ENCODE data around the gene NOX3.

DNA sequence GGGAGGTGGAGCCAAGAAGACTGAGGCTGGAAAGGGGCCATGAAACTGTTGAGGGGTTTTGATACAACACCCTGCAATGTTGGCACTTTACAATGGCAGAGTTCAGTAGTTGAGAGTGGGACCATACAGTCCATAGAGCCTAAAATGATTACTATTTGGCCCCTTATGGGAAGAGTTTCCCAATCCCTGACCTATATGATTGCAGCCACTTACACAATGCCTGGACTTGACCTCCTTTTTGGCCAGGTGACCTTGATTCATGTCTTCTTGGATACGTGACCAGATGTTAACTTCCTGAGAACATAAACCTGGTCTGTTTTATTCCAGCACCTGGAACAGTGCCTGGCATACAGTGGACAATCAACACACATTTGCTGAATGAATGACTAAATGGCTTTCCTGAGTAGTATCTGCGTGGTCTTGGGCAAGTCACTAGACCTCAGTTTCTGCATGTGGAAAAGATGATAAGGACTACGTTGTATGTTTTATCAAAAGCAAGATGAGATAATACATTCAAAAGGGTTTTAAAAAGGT lies 58.4 kb downstream of the NOX3 start:
- TF ChIP-seq POLR2AphosphoS5 (IDR thresholded peaks at IDR 0.05; ENCODE audit: borderline replicate concordance, low read depth, low read length) (no peak), EZH2 (IDR thresholded peaks at IDR 0.05) (no peak), FOXP2 (optimal IDR thresholded peaks at IDR 0.05; ENCODE audit: control extremely low read depth, extremely low read length, insufficient read depth) (no peak)
